GM21717 (cell line): ENCODE measurements around the gene ECEL1.
"Not testable (repeated sequence)": the region's sequence is repeated elsewhere in the genome, so short reads cannot be mapped to it uniquely, and the experiment has no call there.

Source experiments
- ATAC-seq: cut with Tn5 transposase; IDR thresholded peaks from one replicate; pipeline ENCODE4 v1.9.1; 2021; ENCODE audit warnings: mild to moderate bottlenecking, moderate library complexity; ENCODE audit not compliant: unreplicated experiment

Gene ECEL1

DNA sequence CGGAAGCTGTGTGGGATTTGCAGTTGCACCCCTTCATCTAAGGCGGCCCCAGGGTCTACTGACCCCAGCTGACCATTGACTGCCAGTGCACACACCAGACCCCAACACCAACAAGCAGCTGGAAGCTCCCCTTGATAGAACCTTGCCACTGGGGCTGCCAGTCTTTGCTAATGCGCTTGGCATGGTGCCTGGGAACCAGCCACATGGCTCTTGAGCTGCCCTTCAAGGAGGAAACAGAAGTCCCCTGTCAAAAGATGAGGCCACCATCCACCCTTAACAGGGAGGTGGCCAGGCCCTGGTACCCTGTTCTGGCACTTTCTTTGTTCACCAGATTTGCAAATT lies 23.1 kb downstream of the ECEL1 start:
- ATAC-seq = no peak

GRCh38 chr2:232463701-232464543 lies 23.7 kb downstream of the ECEL1 start:
- no peak for ATAC-seq

- no peak for ATAC-seq
Observed at GRCh38 chr2:232460171-232460570, 27.5 kb downstream of the ECEL1 start.

GRCh38 chr2:232459419-232460035 lies 28.1 kb downstream of the ECEL1 start:
- ATAC-seq = no peak

- ATAC-seq = no peak
Observed at GRCh38 chr2:232458661-232459418, 28.8 kb downstream of the ECEL1 start.

- no peak for ATAC-seq
Observed at GRCh38 chr2:232458051-232458660, 29.5 kb downstream of the ECEL1 start.

- no peak for ATAC-seq
Observed at GRCh38 chr2:232457121-232458011, 30.3 kb downstream of the ECEL1 start.

DNA sequence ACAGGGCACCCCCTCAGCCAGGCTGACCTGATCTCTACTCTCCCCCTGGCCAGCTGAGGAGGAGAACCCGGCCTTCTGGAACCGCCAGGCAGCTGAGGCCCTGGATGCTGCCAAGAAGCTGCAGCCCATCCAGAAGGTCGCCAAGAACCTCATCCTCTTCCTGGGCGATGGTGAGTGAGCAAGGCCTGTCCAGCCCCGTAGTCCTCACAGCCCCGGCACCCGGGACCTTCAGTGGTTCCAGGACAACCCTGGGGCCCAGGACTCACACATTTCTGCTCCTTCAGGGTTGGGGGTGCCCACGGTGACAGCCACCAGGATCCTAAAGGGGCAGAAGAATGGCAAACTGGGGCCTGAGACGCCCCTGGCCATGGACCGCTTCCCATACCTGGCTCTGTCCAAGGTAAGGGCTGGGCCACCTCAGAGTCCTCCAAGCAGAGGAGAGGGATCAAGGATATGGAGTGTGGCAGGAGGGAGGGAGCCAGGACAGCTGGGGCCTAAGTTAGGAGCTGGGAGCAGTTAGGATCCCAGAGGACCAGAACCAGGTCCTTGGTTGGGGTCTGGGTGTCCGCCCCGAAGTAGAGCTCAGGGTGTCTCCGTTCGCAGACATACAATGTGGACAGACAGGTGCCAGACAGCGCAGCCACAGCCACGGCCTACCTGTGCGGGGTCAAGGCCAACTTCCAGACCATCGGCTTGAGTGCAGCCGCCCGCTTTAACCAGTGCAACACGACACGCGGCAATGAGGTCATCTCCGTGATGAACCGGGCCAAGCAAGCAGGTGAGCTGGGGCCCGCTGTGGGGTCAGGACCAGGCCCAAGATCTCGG lies 31.1 kb downstream of the ECEL1 start:
- ATAC-seq = no peak

- ATAC-seq = no peak
Observed at GRCh38 chr2:232455426-232456255, 32.0 kb downstream of the ECEL1 start, which contains the start of gene ALPI. Gene ALPI, plus strand, starts transcription at chr2:232456153. Its CDS starts 47 bp downstream, at chr2:232456200.

DNA sequence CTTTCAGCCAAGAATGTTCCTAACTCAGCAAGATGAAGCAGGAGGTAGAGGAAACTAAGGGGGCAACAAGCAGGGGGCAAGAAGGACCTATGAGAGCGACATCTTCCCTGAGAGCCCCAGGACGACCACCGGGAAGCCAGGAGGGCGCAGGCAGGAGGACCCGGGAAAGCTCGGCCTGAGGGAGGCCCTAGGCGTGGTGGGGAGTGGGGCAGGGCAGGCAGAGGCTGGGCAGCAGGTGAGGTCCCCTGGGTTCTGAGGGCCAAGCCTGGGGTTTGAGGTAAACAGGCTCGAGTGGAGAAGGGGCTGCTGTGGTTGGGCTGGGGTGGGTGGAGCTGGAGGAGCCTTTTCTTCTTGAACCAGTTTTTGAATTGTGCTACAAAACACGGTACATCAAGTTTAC lies 33.0 kb downstream of the ECEL1 start:
- ATAC-seq = no peak

DNA sequence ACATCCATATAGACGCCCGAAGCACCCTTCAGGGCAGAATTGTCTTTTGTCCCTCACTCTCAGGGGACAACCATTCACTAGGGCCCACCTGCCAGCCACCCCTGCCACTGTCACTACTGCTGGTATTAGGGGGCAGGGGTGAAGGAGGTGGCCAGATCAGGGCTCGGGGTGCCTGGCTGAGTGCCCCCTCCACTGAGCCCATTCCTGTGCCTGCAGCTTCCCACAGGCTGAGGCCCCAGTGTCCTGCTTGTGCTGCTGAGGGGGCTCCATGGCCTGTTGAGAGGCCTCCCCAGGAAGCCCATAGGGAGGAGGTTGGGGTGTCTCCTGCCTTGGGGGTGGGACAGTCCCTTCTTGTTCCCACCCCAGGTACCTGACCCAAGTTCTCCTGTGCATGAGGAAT lies 36.0 kb downstream of the ECEL1 start:
- ATAC-seq = not testable (repeated sequence)

GRCh38 chr2:232449964-232450363 lies 37.7 kb downstream of the ECEL1 start:
- ATAC-seq = no peak

- no peak for ATAC-seq
Observed at GRCh38 chr2:232448304-232448690, 39.3 kb downstream of the ECEL1 start.

- ATAC-seq = no peak
Observed at GRCh38 chr2:232447638-232448303, 39.9 kb downstream of the ECEL1 start.

DNA sequence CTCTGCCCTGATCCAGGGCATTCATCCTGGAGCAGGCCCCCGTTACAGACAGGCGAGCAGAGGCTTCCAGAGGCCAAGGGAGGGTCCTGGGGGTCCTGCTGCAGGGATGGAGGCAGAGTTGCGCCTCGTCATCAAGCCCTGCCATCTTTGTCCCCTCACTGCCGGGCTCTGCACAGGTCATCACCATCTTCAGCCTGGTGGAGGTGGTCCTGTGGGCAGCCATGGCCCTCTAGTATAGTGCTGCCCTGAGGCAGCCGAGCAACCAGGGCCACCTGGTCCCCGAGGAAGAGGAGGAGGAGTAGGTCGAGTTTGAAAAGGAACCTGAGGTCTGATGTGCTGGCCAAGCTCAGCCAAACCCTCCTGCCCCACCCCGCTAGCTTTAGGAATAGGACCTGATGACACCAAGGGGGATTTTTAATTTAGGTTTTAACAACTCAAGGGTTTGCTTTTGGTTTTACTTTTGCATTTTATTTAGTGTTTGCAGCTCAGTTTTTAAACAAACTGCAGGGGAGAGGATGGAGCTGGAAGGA lies 40.5 kb downstream of the ECEL1 start:
- ATAC-seq = no peak

DNA sequence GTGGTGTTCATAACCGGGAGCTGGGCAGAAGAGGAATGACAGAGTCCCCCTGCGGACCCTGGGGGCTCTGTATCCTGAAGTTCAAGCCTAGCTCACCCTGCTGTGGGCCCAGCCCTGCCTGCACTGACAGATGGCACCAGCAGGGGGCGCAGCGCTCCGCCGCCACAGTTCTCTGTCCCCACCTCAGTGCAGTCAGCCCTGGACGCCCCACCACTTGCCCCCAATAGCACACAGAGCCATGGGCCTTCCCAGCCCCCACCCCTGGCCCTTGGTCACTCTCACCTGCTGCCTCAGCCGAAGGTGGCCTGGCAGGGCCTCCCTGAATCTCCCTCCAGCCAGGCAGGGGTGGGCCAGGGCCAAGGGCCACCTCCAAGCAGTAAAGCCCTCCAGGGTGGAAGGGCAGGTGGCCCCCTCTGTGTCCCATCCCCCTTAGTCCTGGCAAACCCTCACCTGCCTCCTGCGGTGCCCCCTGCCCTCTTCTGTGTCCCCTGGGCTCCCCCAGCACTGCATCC lies 41.3 kb downstream of the ECEL1 start:
- not testable (repeated sequence) for ATAC-seq

- ATAC-seq = not testable (repeated sequence)
Observed at GRCh38 chr2:232445149-232445885, 42.3 kb downstream of the ECEL1 start.
